SK-N-SH (cell line): Measurements from ENCODE around the gene LYPD4.

Experiments used
- ELF1 ChIP-seq: IDR thresholded peaks from 2 replicates; pipeline ENCODE4 v1.4.0; 2012
- EZH2phosphoT487 ChIP-seq: fragments of 200-600 bp; sonication (generic); IDR thresholded peaks from 2 replicates; pipeline ENCODE4 v1.6.1; 2017; ENCODE audit warnings: low read depth, mixed run types, mild to moderate bottlenecking, antibody characterized with exemption, moderate library complexity, borderline replicate concordance
- NRF1 ChIP-seq: IDR thresholded peaks from 2 replicates; pipeline ENCODE4 v1.6.1; 2012; ENCODE audit warnings: low read depth, mild to moderate bottlenecking, low read length
- USF2 ChIP-seq: fragments of 150-350 bp; IDR thresholded peaks from 2 replicates; pipeline ENCODE4 v1.6.1; 2017; ENCODE audit warnings: antibody characterized with exemption, low read length, low read depth, borderline replicate concordance
- TF ChIP-seq, protein P1 (sequence below): fragments of 200-600 bp; sonication (generic); IDR thresholded peaks from 2 replicates; pipeline ENCODE4 v1.6.1; 2017; ENCODE audit warnings: antibody characterized with exemption, mild to moderate bottlenecking, moderate library complexity

GRCh38 chr19:41853344-41853743 lies 8.9 kb upstream of the LYPD4 start:
- no peak for TF ChIP-seq ELF1
- TF ChIP-seq, protein P1, sequence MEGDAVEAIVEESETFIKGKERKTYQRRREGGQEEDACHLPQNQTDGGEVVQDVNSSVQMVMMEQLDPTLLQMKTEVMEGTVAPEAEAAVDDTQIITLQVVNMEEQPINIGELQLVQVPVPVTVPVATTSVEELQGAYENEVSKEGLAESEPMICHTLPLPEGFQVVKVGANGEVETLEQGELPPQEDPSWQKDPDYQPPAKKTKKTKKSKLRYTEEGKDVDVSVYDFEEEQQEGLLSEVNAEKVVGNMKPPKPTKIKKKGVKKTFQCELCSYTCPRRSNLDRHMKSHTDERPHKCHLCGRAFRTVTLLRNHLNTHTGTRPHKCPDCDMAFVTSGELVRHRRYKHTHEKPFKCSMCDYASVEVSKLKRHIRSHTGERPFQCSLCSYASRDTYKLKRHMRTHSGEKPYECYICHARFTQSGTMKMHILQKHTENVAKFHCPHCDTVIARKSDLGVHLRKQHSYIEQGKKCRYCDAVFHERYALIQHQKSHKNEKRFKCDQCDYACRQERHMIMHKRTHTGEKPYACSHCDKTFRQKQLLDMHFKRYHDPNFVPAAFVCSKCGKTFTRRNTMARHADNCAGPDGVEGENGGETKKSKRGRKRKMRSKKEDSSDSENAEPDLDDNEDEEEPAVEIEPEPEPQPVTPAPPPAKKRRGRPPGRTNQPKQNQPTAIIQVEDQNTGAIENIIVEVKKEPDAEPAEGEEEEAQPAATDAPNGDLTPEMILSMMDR: no peak
- no peak for TF ChIP-seq USF2
- no peak for TF ChIP-seq EZH2phosphoT487
- no peak for TF ChIP-seq NRF1
